T47D (cell line): Measurements from ENCODE around the gene KRT80.

ENCODE experiments used
- DNase-seq, 2 experiments: peaks; one replicate each; pipeline versions ENCODE4 v3.0.0 to v3.0.0-alpha.2; 2011 to 2012; ENCODE audit warnings: low read depth in 1 of 2, low spot score in 1 of 2
- JUND ChIP-seq: IDR thresholded peaks from 2 replicates; pipeline ENCODE4 v1.6.1; 2012; ENCODE audit warnings: low read depth
- in situ Hi-C: cut with HindIII; loops from 2 replicates; pipeline ENCODE4 v1.10.0; 2016; ENCODE audit warnings: low sequenced_read_pairs, low pct_unique_long_range_greater_than_20kb

KRT80 gene

DNA sequence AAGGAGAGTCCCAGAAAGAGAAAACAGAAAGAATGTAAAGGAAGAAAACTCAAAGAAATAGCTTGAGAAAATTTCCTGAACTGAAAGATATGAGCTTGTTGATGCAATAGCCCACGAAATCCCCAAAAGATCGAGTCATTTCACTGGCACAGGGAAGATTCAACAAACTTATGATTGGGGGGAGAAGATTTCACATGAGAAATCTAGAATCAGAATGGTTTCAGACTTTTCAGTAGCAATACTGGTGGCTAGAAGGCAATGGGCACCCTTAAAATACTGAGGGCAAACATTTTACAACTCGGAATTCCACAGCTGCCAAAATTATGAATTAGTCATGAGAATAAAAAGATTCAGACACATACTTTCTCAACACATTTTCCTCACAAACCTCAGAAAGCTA is 32.3 kb upstream of the KRT80 start:
- no peak for DNase-seq
- in situ Hi-C loops = no loop called here
- TF ChIP-seq JUND = no peak

DNA sequence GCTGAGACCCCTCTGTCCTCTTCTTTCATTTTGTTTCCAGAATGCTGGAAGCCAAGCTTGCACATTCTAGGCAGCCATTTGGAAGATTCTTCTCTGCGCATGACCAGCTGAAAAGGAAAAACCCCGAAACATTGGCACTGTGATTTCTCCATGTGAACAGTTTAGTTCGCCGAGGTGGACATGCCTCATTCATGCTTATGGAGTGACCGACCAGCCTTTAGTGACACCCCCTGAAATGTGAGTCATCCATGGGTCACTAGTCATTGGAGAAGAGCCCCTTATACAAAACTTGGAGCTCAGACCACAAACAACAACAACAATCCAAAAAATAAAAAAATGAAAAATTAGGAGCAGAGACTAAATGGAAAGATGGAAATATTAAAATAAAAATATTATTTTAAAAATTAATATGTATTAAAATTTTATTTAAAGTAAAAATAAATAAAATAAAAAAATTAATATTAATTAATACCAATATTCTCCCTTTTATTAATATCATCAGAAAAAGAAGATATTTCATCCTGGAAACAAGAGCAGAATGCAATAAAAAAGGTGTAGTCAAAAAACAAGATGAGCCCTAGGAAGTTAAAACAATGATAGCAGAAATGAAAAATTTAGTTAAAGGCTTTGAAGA is 31.7 kb upstream of the KRT80 start:
- DNase-seq = no peak
- TF ChIP-seq JUND = no peak
- in situ Hi-C loops = no loop called here

DNA sequence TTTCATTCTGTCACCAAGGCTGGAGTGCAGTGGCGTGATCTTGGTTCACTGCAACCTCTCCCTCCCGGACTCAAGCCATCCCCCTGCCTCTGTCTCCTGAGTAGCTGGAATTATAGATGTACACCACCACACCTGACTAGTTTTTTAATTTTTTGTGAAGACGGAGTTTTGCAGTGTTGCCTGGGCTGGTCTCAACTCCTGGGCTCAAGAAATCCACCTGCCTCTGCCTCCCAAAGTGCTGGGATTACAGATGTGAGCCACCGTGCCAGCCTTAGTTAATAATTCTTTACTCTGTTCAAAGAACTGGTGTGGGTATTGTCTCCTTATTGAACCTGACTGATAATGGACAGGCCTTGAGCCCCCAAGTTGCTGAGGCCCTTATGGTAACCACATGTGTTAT is 30.9 kb upstream of the KRT80 start:
- TF ChIP-seq JUND = no peak
- DNase-seq = no peak
- in situ Hi-C loops = no loop called here

DNA sequence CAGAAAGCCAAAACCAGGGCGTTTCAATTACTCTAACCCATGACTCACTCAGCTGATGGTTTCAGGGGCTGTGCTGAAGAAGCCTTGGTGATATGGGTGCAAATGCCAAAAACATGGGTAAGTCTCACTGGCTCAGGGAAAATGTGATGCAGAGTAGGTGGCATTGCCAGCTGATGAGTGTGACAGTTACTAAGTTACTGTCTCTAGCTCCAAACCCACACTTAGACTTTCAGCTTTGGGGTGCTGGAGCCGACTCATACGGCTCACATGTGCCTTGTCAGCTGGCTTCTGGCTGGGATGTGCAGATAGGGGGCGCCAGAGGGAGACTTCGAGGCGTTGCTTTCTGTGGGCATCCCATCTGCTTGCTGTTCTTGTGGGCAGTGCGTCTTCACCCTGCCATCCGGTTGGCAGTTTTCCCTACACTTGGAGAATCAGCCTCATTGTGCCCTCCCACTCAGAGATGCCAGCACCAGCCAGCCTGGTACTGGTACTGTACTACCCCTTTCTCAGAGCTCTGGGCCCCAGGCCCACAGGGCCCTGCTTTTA is 30.2 kb upstream of the KRT80 start:
- DNase-seq = peak in 1 of 2 experiments; percentile 87
- TF ChIP-seq JUND = no peak
- in situ Hi-C loops = no loop called here

DNA sequence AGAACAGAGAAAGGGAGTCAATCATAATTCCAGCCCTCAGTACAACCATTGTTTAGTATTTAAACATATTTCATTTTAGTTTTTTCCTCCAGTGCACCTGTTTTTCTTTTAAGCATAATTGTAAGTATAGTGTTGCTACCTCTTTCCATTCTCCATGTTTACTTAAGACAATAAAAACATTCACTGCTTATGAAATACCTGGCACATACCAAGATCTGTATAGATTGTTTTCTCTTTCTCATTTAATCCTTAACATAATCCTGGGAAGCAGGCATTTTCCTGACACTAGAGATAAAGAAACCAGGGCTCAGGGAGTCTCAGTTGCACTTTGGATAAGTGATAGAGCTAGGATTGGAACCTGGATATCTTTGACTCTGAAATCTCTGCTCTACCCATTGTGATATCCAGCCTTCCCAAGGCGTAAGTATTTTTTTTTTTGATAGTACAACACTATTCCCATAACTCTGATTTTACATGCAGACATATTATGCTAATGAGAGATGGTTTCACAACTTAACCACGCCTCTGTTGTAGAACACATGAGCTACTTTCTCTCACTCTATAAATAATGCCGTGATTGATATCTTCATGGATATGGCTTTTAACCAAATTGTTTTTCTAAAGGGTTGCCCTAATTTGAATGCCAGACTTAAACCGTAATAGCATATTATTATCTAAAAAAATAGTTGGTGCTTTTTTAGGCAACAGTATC is 29.4 kb upstream of the KRT80 start:
- no peak for TF ChIP-seq JUND
- DNase-seq = no peak
- in situ Hi-C loops = no loop called here

DNA sequence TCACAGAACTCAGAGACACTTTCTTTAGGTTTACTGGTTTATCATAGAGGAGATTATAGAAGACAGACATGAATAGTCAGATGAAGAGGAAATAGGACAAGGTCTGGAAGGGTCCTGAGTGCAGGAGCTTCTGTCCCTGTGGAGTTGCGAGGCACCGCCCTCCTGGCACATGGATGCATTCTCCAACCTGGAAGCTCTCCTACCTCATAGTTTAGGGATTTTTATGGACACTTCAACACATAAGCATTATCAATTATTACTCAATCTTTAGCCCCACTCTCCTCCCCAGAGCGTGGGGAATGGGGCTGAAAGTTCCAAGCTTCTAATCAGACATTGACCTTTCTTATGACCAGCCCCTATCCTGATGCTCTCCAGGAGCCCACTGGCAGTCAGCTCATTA is 28.7 kb upstream of the KRT80 start:
- TF ChIP-seq JUND = no peak
- no peak for DNase-seq
- in situ Hi-C loops = no loop called here

DNA sequence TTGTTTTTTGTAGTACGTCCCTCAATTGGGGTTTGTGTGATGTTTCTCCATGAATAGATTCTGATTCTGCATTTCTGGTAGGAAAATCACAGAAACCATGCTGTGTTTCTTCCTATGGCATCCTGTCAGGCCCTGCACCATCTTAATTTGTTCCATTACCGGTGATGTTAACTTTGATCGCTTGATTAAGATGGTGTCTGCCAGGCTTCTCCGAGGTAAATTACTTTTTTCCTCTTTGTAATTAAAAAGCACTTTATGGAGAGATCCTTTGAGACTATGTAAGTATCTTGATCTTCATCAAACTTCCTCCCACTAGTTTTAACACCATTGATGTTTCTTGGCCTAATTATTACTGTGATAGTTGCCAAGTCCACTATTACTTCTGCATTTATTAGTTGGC is 26.2 kb upstream of the KRT80 start:
- no peak for TF ChIP-seq JUND
- DNase-seq = no peak
- in situ Hi-C loops = no loop called here

DNA sequence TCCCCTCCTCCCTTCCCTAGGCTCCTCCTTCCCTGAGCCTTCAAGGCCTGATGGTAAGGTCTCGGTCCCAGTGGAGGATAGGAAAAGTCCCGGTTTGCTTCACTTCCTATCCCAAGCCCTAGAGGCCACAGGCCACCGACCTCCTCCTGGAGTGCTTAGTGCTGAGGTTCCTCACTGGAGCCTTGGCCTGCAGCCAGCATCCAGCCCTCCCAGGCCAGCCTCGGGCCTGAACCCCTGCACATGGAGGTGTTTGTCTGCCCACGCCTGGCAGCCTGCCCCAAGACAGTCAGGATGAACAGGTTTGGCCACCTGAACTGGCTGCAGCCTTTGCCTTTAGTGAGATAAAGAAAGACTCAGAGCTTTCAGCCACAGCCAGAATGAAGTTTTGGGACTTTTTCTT is 25.4 kb upstream of the KRT80 start:
- TF ChIP-seq JUND = no peak
- in situ Hi-C loops = no loop called here
- peak in 1 of 2 experiments; percentile 94 for DNase-seq

DNA sequence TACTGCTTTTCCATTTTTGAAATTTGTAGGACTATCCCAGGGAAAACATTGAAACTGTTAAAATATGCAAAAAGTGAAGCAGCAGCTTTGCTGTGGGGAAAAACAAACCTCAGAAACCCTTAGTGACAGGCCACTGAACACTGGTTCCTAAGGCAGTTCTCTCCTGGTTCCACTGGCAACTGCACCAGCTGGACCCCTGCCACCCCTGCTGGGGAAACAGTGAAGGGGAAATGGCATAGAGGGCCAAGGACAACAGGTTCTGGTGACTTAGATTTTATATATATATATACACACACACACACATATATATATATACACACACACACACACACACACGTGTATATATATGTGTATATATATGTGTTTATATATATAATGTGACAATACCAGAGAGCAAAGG is 25.0 kb upstream of the KRT80 start:
- TF ChIP-seq JUND = no peak
- in situ Hi-C loops = no loop called here
- no peak for DNase-seq

DNA sequence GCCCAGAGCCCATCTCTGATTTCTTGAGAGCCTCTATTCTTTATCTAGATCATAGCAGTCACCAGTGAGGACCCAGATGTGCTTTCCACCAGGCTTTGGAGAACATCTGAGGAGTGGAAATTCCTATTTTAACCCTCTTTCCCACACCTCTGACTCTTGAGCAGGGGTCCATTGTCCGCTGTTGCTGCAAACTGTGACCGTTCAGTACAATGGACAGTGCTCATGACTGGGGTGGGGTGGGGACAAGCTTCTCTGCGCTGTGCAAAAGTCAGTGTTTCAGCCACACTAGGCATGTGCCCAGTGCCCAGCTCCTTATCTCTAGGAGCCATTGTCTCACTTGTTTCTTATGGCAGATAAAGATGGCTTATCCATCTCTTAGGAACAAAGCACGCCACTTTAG is 24.3 kb upstream of the KRT80 start:
- no peak for TF ChIP-seq JUND
- DNase-seq = peak in 1 of 2 experiments; percentile 49
- in situ Hi-C loops = no loop called here

DNA sequence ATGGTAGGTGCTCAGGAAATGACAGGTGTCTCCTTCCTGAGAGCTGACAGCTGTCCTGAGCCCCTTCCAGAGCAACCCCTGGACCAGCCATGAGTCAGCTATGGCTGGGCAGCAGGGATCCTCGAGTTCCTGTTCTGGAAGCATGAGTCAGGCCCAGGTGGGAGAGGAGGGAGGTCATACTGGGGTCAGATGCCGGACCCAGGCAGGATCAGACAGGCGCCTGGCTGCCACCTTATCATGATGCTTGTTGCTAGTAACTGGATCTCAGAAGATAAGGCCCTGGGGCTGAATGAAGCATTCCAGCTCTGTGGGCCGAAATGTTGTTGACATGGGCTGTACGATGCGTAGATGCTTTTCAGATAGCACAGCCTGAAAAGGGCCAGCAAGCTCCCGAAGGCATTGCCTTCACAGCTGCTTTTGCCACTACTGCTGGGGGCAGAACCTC is 23.8 kb upstream of the KRT80 start:
- no peak for DNase-seq
- no peak for TF ChIP-seq JUND
- in situ Hi-C loops = no loop called here

DNA sequence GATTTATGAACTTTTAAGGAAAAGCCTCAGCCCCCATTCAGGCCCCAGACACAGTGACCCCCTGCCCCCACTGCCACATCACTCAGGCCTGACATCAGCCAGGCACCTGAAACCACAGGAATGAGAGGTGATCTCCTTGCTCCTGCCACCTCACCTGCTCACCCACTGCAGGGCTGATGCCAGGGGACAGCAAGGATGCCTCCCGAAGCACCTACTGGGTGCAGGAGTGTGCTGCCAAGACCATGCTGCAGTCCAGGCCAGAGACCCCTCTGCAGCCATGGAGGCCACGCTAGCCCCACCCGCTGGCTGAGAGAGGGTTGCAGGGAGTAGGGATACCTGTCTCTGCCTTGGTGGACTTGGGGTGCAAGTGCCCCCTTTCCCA is 22.6 kb upstream of the KRT80 start:
- no peak for DNase-seq
- in situ Hi-C loops = no loop called here
- TF ChIP-seq JUND = no peak

DNA sequence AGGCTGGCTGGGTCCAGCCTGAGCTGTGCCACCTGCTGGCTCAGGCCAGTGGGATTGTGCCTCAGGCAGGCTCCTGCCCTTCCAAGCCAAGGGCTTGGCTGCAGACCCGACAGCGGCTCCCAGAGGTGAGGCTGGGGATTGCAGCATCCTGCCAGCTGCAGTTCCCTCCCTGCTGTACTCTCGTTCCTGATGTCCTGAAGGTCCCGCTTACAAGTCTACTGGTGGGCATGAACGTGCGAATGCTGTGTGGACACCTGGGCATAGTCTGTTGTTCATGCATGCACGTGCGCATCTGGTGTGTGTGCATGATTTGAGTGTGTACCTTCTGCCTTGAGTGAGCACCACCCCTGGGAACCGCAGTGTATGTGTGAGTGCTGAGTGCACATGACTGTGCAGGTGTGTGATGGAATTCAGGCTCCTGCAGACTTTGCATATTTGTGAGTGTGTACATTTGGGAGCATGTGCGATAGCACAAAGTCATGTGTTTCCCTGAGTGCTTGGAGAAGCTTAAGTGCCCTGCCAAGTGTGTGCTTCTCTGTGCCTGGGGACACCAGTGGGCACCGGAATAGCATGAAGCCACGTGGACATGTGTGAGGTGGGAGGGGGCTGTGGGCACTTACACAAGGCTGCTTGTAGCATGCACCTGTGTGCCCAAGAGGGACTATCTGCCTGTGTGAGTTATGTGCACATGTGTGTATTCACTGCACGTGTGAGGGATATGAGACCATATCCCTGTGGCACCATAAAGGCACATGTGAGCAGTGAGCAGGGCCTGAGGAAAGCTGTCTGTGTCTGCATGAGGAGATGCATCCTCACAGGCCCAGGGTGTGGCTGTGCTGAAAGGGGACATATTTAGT is 22.0 kb upstream of the KRT80 start:
- TF ChIP-seq JUND = no peak
- DNase-seq = peak; percentile 71 to 91
- in situ Hi-C loops = no loop called here
